B cell (primary cell): ENCODE data around the gene EFNA3. TPM values are rescaled to one million over a fixed set of nuclear protein-coding genes. Genes with fewer than 3 reads are reported as not detected.

Experiments
- ATAC-seq: fragments of 200-7000 bp; cut with Tn5 transposase; one replicate; pipeline ENCODE4 v1.10.0; 2021; ENCODE audit warnings: low read depth, mild to moderate bottlenecking, moderate number of reproducible peaks, moderate library complexity
- CTCF ChIA-PET: fragments of 350-600 bp; sonication (Branson Sonifier 250); formaldehyde crosslinking; loops from one replicate; lab custom pipeline; 2021; ENCODE audit warnings: antibody characterized with exemption, inconsistent platforms; lab: Charles Lee
- POLR2A ChIA-PET: fragments of 350-600 bp; sonication (Branson Sonifier 250); formaldehyde crosslinking; loops from one replicate; lab custom pipeline; 2021; ENCODE audit warnings: antibody characterized with exemption; lab: Charles Lee
- DNase-seq: peaks from one replicate; pipeline ENCODE4 v3.0.0; 2013
- H2AFZ ChIP-seq: 2 replicates; pipeline ENCODE4 v1.6.1; 2012; ENCODE audit warnings: mild to moderate bottlenecking, low read depth, low read length; ENCODE audit not compliant: insufficient read depth, poor library complexity, severe bottlenecking
- H3K27ac ChIP-seq, 2 donors: 1 replicate in 1 of 2; 2 replicates in 1 of 2; pipeline ENCODE4 v1.5.1; 2012 to 2013; ENCODE audit warnings: low read length in 2 of 2, mild to moderate bottlenecking in 2 of 2, moderate library complexity in 1 of 2
- H3K27me3 ChIP-seq, 4 experiments: fragments of 200-600 bp in 1 of 4; sonication (generic) in 1 of 4; replicated peaks in 1 of 4; 1 replicate in 2 of 4; 2 replicates in 2 of 4; pipeline versions ENCODE4 v1.6.1 to v1.7.0; 2013 to 2016; ENCODE audit warnings: low read length in 3 of 4, mild to moderate bottlenecking in 2 of 4, mixed read lengths in 1 of 4, moderate library complexity in 1 of 4; ENCODE audit not compliant: insufficient read depth in 4 of 4, control insufficient read depth in 3 of 4; ENCODE audit errors: control extremely low read depth in 1 of 4
- H3K36me3 ChIP-seq, 2 experiments: replicated peaks in 1 of 2; 1 replicate in 1 of 2; 2 replicates in 1 of 2; pipeline versions ENCODE4 v1.6.1 to v1.7.1; 2013; ENCODE audit warnings: low read length in 1 of 2; ENCODE audit not compliant: insufficient read depth in 2 of 2, control insufficient read depth in 1 of 2; ENCODE audit errors: control extremely low read depth in 1 of 2, extremely low read depth in 1 of 2
- H3K4me1 ChIP-seq, 2 donors: fragments of 200-600 bp in 1 of 2; sonication (generic) in 1 of 2; 1 replicate in 1 of 2; 2 replicates in 1 of 2; pipeline versions ENCODE4 v1.5.1 to v1.6.1; 2013 to 2017; ENCODE audit warnings: low read length in 2 of 2; ENCODE audit not compliant: control insufficient read depth in 2 of 2, insufficient read depth in 2 of 2
- H3K4me2 ChIP-seq: replicated peaks from 2 replicates; pipeline ENCODE3; 2012; ENCODE audit warnings: mild to moderate bottlenecking, low read depth, low read length; ENCODE audit not compliant: poor library complexity, severe bottlenecking
- H3K4me3 ChIP-seq, 5 experiments: fragments of 200-600 bp in 1 of 5; sonication (generic) in 1 of 5; 1 replicate in 3 of 5; 2 replicates in 2 of 5; pipeline versions ENCODE4 v1.5.1 to v1.7.0; 2011 to 2016; ENCODE audit warnings: low read length in 4 of 5, mild to moderate bottlenecking in 4 of 5, low read depth in 2 of 5, control low read depth in 1 of 5, moderate library complexity in 1 of 5; ENCODE audit not compliant: insufficient read depth in 1 of 5; ENCODE audit errors: control extremely low read depth in 1 of 5, extremely low read depth in 1 of 5
- H3K79me2 ChIP-seq: fragments of 200-600 bp; sonication (generic); one replicate; pipeline ENCODE4 v1.6.0; 2016; ENCODE audit warnings: low read length; ENCODE audit not compliant: control insufficient read depth, insufficient read depth
- H3K9ac ChIP-seq: fragments of 200-600 bp; sonication (generic); 2 replicates; pipeline ENCODE4 v1.6.1; 2017; ENCODE audit warnings: mild to moderate bottlenecking, low read length, moderate library complexity
- H3K9me3 ChIP-seq, 3 donors: one replicate each; pipeline versions ENCODE4 v1.6.1 to v1.7.1; 2013; ENCODE audit warnings: low read length in 2 of 3; ENCODE audit not compliant: control insufficient read depth in 2 of 3, insufficient read depth in 1 of 3; ENCODE audit errors: control extremely low read depth in 1 of 3
- H4K20me1 ChIP-seq: 2 replicates; pipeline ENCODE4 v1.6.0; 2012; ENCODE audit warnings: mild to moderate bottlenecking, low read length; ENCODE audit not compliant: insufficient read depth, control insufficient read depth, poor library complexity, severe bottlenecking
- H3K27ac Mint-ChIP-seq: one replicate; pipeline ENCODE4 v1.8.0; 2021; ENCODE audit warnings: mixed read lengths
- H3K27me3 Mint-ChIP-seq: one replicate; pipeline ENCODE4 v1.8.0; 2021; ENCODE audit warnings: mixed read lengths
- H3K4me1 Mint-ChIP-seq: one replicate; pipeline ENCODE4 v1.8.0; 2021; ENCODE audit warnings: mixed read lengths
- H3K4me3 Mint-ChIP-seq: one replicate; pipeline ENCODE4 v1.8.0; 2021; ENCODE audit warnings: mixed read lengths
- H3K9me3 Mint-ChIP-seq: one replicate; pipeline ENCODE4 v1.8.0; 2022; ENCODE audit warnings: mixed read lengths; ENCODE audit not compliant: insufficient read depth
- CTCF ChIP-seq: fragments of 200-600 bp; IDR thresholded peaks from one replicate; pipeline ENCODE4 v1.8.0; 2022; ENCODE audit warnings: antibody characterized with exemption, mild to moderate bottlenecking
- EZH2 ChIP-seq: IDR thresholded peaks from 2 replicates; pipeline ENCODE4 v1.6.1; 2012; ENCODE audit warnings: borderline replicate concordance, low read depth, mild to moderate bottlenecking, moderate library complexity, low read length; ENCODE audit not compliant: insufficient read depth, poor library complexity, severe bottlenecking
- WGBS: methylation state at CpG from one replicate; pipeline ENCODE4 v1.1.5; 2013; ENCODE audit warnings: missing lambda C conversion rate; ENCODE audit not compliant: insufficient coverage; 5-methylcytosine and 5-hydroxymethylcytosine counted together
- intact Hi-C: fragments of 100-400 bp; cut with micrococcal nuclease; formaldehyde crosslinking; loops from one replicate; pipeline ENCODE4 v1.10.0; 2022
- polyA plus RNA-seq: library from polyadenylated mRNA; depleted of rRNA; stranded (reverse); fragments of >200 nt; gene quantifications from 2 replicates; pipeline ENCODE4 v1.2.3, GENCODE V29; 2012
- total RNA-seq, 2 donors: library from RNA; stranded (reverse); fragments of 120-200 nt in 1 of 2; gene quantifications; 1 replicate in 1 of 2; 2 replicates in 1 of 2; pipeline versions ENCODE4 v1.2.3 to v1.2.4, GENCODE V29; 2013 to 2022

The EFNA3 gene
- total and polyA plus RNA-seq, 2 donors (not counting 1 experiment from before 2014, with no cell fraction given), result 1.6 to 3.2 TPM

- CTCF ChIA-PET, result interaction anchor here (1.3 to 6.8 kb wide), 5 partner anchors 50 to 79 kb away, joined by 3 to 307 read pairs (median 15); partner anchors contain the start of gene KRTCAP2
- ATAC-seq, result no peak
- peaks cover 0 to 3% (median 0%) of the 10 kb centered on the region in 3 donors for H3K9me3 ChIP-seq
- Mint-ChIP-seq H3K4me1 (peaks cover 6% of the 10 kb centered on the region), H3K27me3 (peaks cover 15% of the 10 kb centered on the region), H3K9me3 (no peaks in the 10 kb centered on the region), H3K27ac (no peak overlapping the region), H3K4me3 (no peak overlapping the region)
- H3K4me1 ChIP-seq, result peaks cover 9 to 11% of the 10 kb centered on the region in 2 donors
- no peak overlapping the region for H2AFZ ChIP-seq
- H3K4me2 ChIP-seq, result no peak overlapping the region
- POLR2A ChIA-PET, result no interaction called here
- TF ChIP-seq EZH2, result no peak
- TF ChIP-seq CTCF, result peak; percentile 29
- 39% methylated on average over 10 of the region's 13 CpGs for WGBS
- peak; percentile 51 for DNase-seq
- no peak overlapping the region for H3K27ac ChIP-seq
- no peak overlapping the region for H3K4me3 ChIP-seq
- no peak overlapping the region for H3K9ac ChIP-seq
- no peaks in the 10 kb centered on the region for H4K20me1 ChIP-seq
- peaks cover 0 to 11% (median 4%) of the 10 kb centered on the region in 4 experiments for H3K27me3 ChIP-seq
- intact Hi-C loops, result loop anchor here (5.0 kb wide), 2 partner anchors 33 to 498 kb away; partner anchors contain the start of gene EFNA1
- H3K36me3 ChIP-seq, result no peaks in the 10 kb centered on the region
- H3K79me2 ChIP-seq, result no peaks in the 10 kb centered on the region
These were observed 15.4 kb downstream of the EFNA3 start for GRCh38 chr1:155093911-155094621.

DNA sequence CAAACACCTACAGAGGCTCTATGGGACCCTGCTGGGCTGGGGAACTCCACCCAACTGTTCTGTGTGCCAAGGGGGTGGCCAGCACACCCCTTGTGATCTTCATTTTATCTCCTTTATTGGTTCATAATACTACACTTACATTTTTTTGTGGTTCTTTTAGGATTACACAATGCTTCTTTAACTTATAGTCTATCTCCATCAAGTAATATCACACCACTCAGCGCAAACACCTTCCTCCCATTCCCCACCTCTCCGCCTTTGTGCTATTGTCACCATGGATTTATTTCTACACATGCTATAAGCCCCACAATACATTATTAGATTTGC is 15.9 kb downstream of the EFNA3 start:
- no peak overlapping the region for H2AFZ ChIP-seq
- H3K4me2 ChIP-seq, result no peak overlapping the region
- WGBS, result 100% methylated on average over 2 of the region's 2 CpGs

More for the DNA sequence above, 15.9 kb downstream of the EFNA3 start:
- ChIA-PET POLR2A (no interaction called here), CTCF (interaction anchor here (1.0 to 2.5 kb wide), 6 partner anchors 9 to 78 kb away, joined by 3 to 44 read pairs (median 5); partner anchors contain the start of gene KRTCAP2)
- intact Hi-C loops, result loop anchor here (5.0 kb wide), 2 partner anchors 33 to 498 kb away; partner anchors contain the start of gene EFNA1
- Mint-ChIP-seq H3K27ac (no peak overlapping the region), H3K4me3 (no peak overlapping the region), H3K9me3 (no peaks in the 10 kb centered on the region), H3K4me1 (peaks cover 6% of the 10 kb centered on the region), H3K27me3 (peaks cover 15% of the 10 kb centered on the region)
- no peaks in the 10 kb centered on the region for H4K20me1 ChIP-seq
- no peak overlapping the region for H3K4me3 ChIP-seq
- H3K79me2 ChIP-seq, result no peaks in the 10 kb centered on the region
- H3K9me3 ChIP-seq, result peaks cover 0 to 3% (median 0%) of the 10 kb centered on the region in 3 donors
- TF ChIP-seq EZH2, result no peak
- no peak for TF ChIP-seq CTCF
- H3K36me3 ChIP-seq, result no peaks in the 10 kb centered on the region
- no peak overlapping the region for H3K27ac ChIP-seq
- ATAC-seq (no peak), DNase-seq (no peak)
- peaks cover 0 to 11% (median 4%) of the 10 kb centered on the region in 4 experiments for H3K27me3 ChIP-seq
- peaks cover 9 to 11% of the 10 kb centered on the region in 2 donors for H3K4me1 ChIP-seq
- H3K9ac ChIP-seq, result no peak overlapping the region
